IMR-90 (cell line): ENCODE measurements around the gene BBS7. TPM values are rescaled to one million over a fixed set of nuclear protein-coding genes. Genes with fewer than 3 reads are reported as not detected.

Source experiments
- ATAC-seq: fragments of 200-7000 bp; cut with Tn5 transposase; 2 replicates; pipeline ENCODE4 v1.9.1; 2020; ENCODE audit warnings: low read depth, mild to moderate bottlenecking, moderate library complexity
- BruUV-seq: library from RNA; stranded (reverse); fragments of 400-500 nt; replicated peaks from 2 replicates; lab custom pipeline; 2021; lab: Mats Ljungman, UMichigan
- CTCF ChIA-PET: fragments of 300-600 bp; formaldehyde crosslinking; extraction: SDS; loops from one replicate; lab custom pipeline; 2021; ENCODE audit warnings: antibody characterized with exemption; lab: Yijun Ruan, JAX
- POLR2A ChIA-PET: fragments of 300-600 bp; sonication (Branson Sonifier 250); formaldehyde crosslinking; loops from one replicate; lab custom pipeline; 2022; ENCODE audit warnings: antibody characterized with exemption; ENCODE audit not compliant: unreplicated experiment; lab: Charles Lee
- DNase-seq: peaks from one replicate; pipeline ENCODE4 v3.0.0; 2013
- H2AFZ ChIP-seq: replicated peaks from 2 replicates; pipeline ENCODE3; 2013; ENCODE audit warnings: low read length, mild to moderate bottlenecking; ENCODE audit not compliant: poor library complexity
- H2AK5ac ChIP-seq: 2 replicates; pipeline ENCODE4 v1.6.1; 2013; ENCODE audit warnings: low read depth, low read length, inconsistent platforms
- H2AK9ac ChIP-seq: replicated peaks from 2 replicates; pipeline ENCODE3; 2013; ENCODE audit warnings: mild to moderate bottlenecking, low read depth, low read length, moderate library complexity; ENCODE audit not compliant: poor library complexity
- H2BK120ac ChIP-seq: 2 replicates; pipeline ENCODE4 v1.6.1; 2013; ENCODE audit warnings: low read depth, low read length, inconsistent platforms
- H2BK15ac ChIP-seq: 3 replicates; pipeline ENCODE4 v1.6.1; 2013; ENCODE audit warnings: low read depth, low read length, inconsistent platforms
- H2BK20ac ChIP-seq: 2 replicates; pipeline ENCODE4 v1.6.1; 2013; ENCODE audit warnings: low read depth, mild to moderate bottlenecking, inconsistent platforms, low read length, moderate library complexity
- H2BK5ac ChIP-seq: 2 replicates; pipeline ENCODE4 v1.6.1; 2013; ENCODE audit warnings: mild to moderate bottlenecking, low read depth, low read length, inconsistent platforms; ENCODE audit not compliant: poor library complexity, severe bottlenecking
- H3K14ac ChIP-seq: replicated peaks from 2 replicates; pipeline ENCODE4 v1.6.1; 2013; ENCODE audit warnings: low read depth, low read length, inconsistent platforms
- H3K18ac ChIP-seq: 2 replicates; pipeline ENCODE4 v1.6.1; 2013; ENCODE audit warnings: low read depth, low read length, control low read depth
- H3K23ac ChIP-seq: 2 replicates; pipeline ENCODE4 v1.6.1; 2013; ENCODE audit warnings: low read depth, low read length, inconsistent platforms
- H3K27ac ChIP-seq: 2 replicates; pipeline ENCODE4 v1.5.1; 2013; ENCODE audit warnings: mild to moderate bottlenecking, control low read depth, low read length; ENCODE audit not compliant: insufficient read depth
- H3K27me3 ChIP-seq: 2 replicates; pipeline ENCODE4 v1.6.1; 2013; ENCODE audit warnings: low read length; ENCODE audit not compliant: control insufficient read depth, insufficient read depth
- H3K36me3 ChIP-seq: 2 replicates; pipeline ENCODE4 v1.6.1; 2013; ENCODE audit warnings: low read length, mixed read lengths; ENCODE audit not compliant: control insufficient read depth, insufficient read depth
- H3K4ac ChIP-seq: 2 replicates; pipeline ENCODE4 v1.6.1; 2013; ENCODE audit warnings: low read depth, low read length, inconsistent platforms
- H3K4me1 ChIP-seq: 2 replicates; pipeline ENCODE4 v1.6.1; 2013; ENCODE audit warnings: low read length, mixed read lengths; ENCODE audit not compliant: control insufficient read depth, insufficient read depth
- H3K4me2 ChIP-seq: 2 replicates; pipeline ENCODE4 v1.6.1; 2013; ENCODE audit warnings: low read depth, mild to moderate bottlenecking, control low read depth, low read length, moderate library complexity
- H3K4me3 ChIP-seq: 2 replicates; pipeline ENCODE4 v1.5.1; 2013; ENCODE audit warnings: low read depth, mild to moderate bottlenecking, control low read depth, low read length, moderate library complexity; ENCODE audit not compliant: insufficient read depth
- H3K56ac ChIP-seq: 2 replicates; pipeline ENCODE4 v1.6.1; 2013; ENCODE audit warnings: low read length, inconsistent platforms; ENCODE audit not compliant: insufficient read depth; ENCODE audit errors: extremely low read depth
- H3K79me1 ChIP-seq, 2 experiments: 2 replicates each; pipeline ENCODE4 v1.6.1; 2013; ENCODE audit warnings: low read length in 2 of 2, inconsistent platforms in 1 of 2, low read depth in 1 of 2
- H3K9ac ChIP-seq: 2 replicates; pipeline ENCODE4 v1.6.1; 2013; ENCODE audit warnings: low read depth, low read length, control low read depth
- H3K9me1 ChIP-seq: 2 replicates; pipeline ENCODE4 v1.6.1; 2013; ENCODE audit warnings: low read length, inconsistent platforms; ENCODE audit not compliant: insufficient read depth
- H3K9me3 ChIP-seq: 2 replicates; pipeline ENCODE4 v1.6.1; 2013; ENCODE audit warnings: low read length; ENCODE audit not compliant: control insufficient read depth, insufficient read depth
- H4K20me1 ChIP-seq: 2 replicates; pipeline ENCODE4 v1.6.1; 2013; ENCODE audit warnings: low read length, inconsistent platforms; ENCODE audit not compliant: insufficient read depth
- H4K5ac ChIP-seq: 2 replicates; pipeline ENCODE4 v1.6.1; 2013; ENCODE audit warnings: mild to moderate bottlenecking, low read depth, low read length, control low read depth
- H4K8ac ChIP-seq, 2 experiments: 2 replicates each; pipeline ENCODE4 v1.6.1; 2013; ENCODE audit warnings: low read depth in 2 of 2, low read length in 2 of 2, control low read depth in 1 of 2, inconsistent platforms in 1 of 2
- H4K91ac ChIP-seq: 2 replicates; pipeline ENCODE4 v1.6.1; 2013; ENCODE audit warnings: low read depth, low read length, inconsistent platforms; ENCODE audit not compliant: insufficient read depth
- RCOR1 ChIP-seq: IDR thresholded peaks from 2 replicates; pipeline ENCODE4 v1.6.1; 2012; ENCODE audit warnings: mild to moderate bottlenecking, low read length, improper control_type of control experiment; ENCODE audit not compliant: insufficient replicate concordance
- WGBS, 2 experiments: methylation state at CpG; one replicate each; pipeline versions ENCODE4 v1.1.5 to v1.1.7; 2013; ENCODE audit warnings: missing lambda C conversion rate in 2 of 2; ENCODE audit not compliant: insufficient read length in 1 of 2; ENCODE audit errors: extremely low coverage in 2 of 2; 5-methylcytosine and 5-hydroxymethylcytosine counted together
- dilution Hi-C: fragments of 300-500 bp; cut with HindIII; formaldehyde crosslinking; loops from one replicate; pipeline ENCODE4 v1.14.3; 2018; ENCODE audit warnings: low sequenced_read_pairs; ENCODE audit not compliant: unreplicated experiment
- in situ Hi-C: fragments of 300-500 bp; cut with MboI; formaldehyde crosslinking; loops from 3 replicates; pipeline ENCODE4 v1.14.3; 2019; ENCODE audit warnings: low sequenced_read_pairs, inconsistent platforms, mixed read lengths
- intact Hi-C: fragments of 100-400 bp; cut with micrococcal nuclease; formaldehyde crosslinking; loops from 2 replicates; pipeline ENCODE4 v1.10.0; 2022
- polyA plus RNA-seq, 3 experiments: library from polyadenylated mRNA; depleted of rRNA; stranded (reverse); fragments of >200 nt; gene quantifications; 2 replicates each; pipeline ENCODE4 v1.2.3, GENCODE V29; 2012; ENCODE audit warnings: low replicate concordance in 1 of 3
- total RNA-seq: library from RNA; depleted of rRNA; stranded (reverse); fragments of >200 nt; gene quantifications from 2 replicates; pipeline ENCODE4 v1.2.3, GENCODE V29; 2012

Gene BBS7
- total and polyA plus RNA-seq, 2 of the 4 experiments (the other 2 are of a cell fraction), result 23.0 to 32.3 TPM

DNA sequence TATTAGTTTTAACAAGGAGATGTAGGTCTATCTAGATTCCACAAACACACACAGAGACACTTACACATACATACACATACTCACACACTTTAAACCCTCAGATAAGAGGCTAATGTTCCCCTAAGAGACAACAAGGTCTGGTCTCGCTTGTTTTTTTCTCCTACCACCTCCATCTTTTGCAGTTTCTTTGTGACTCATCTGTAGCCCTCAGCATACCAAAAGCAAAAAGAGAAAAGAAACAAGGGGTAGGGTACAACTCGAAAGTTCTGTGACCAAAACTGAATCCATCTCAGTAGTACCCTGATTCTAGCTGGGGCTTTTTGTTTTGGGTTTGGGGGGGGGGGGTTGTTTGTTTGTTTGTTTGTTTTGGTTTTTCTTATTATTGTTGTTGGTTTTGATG is 81.4 kb downstream of the BBS7 start:
- Histone ChIP-seq H3K9me3 (peaks cover 3% of the 10 kb centered on the region; the same call in 1 of the 2 replicates), H3K4me1 (peaks cover 24% of the 10 kb centered on the region), H3K56ac (peak overlapping the region; percentile 71), H3K9me1 (peaks cover 17% of the 10 kb centered on the region), H3K27me3 (no peaks in the 10 kb centered on the region), H3K4me3 (no peak overlapping the region), H2AK5ac (peak overlapping the region; percentile 98), H4K20me1 (no peaks in the 10 kb centered on the region), H3K18ac (peak overlapping the region; percentile 100), H3K4ac (peak overlapping the region; percentile 93), H2AK9ac (peak overlapping the region; percentile 37), H4K91ac (peak overlapping the region; percentile 96), H3K14ac (peak overlapping the region; percentile 91), H4K8ac (peak overlapping the region; percentile 87 to 91), H2BK120ac (peak overlapping the region; percentile 99), H2BK5ac (peak overlapping the region; percentile 98), H3K27ac (peak overlapping the region; percentile 96), H2BK20ac (peak overlapping the region; percentile 100), H3K4me2 (no peak overlapping the region; the same call in 1 of the 2 replicates), H3K36me3 (no peaks in the 10 kb centered on the region), H4K5ac (peak overlapping the region; percentile 97; the same call in 1 of the 2 replicates), H2BK15ac (peak overlapping the region; percentile 99), H3K9ac (peak overlapping the region; percentile 9; the same call in 1 of the 2 replicates), H3K79me1 (peaks cover 0 to 21% of the 10 kb centered on the region in 2 experiments; a peak in 2 of 4 replicates), H3K23ac (peak overlapping the region; percentile 99), H2AFZ (no peak overlapping the region)
- intact Hi-C loops, result no loop called here
- in situ Hi-C loops, result no loop called here
- POLR2A ChIA-PET, result no interaction called here
- BruUV-seq, result no TSS peak
- TF ChIP-seq RCOR1, result no peak
- ATAC-seq, result no peak
- CTCF ChIA-PET, result no interaction called here
- no peak for DNase-seq
- dilution Hi-C loops, result no loop called here
- no CpG with 5 or more reads among the region's 2 CpGs for WGBS, 2 experiments
